Activated T-helper 9 cell treated with anti-CD3 and anti-CD28 coated beads, Interleukin-2, amount 50 U/mL, for 16 hours (primary cell): ENCODE results near the gene CLIC5.
"Not testable (repeated sequence)": the region's sequence is repeated elsewhere in the genome, so short reads cannot be mapped to it uniquely, and the experiment has no call there.

Source experiments
- DNase-seq: peaks from one replicate; pipeline ENCODE4 v3.0.0-alpha.2; 2020; ENCODE audit warnings: low read depth

Gene CLIC5

GRCh38 chr6:45927421-45928320 is 88.0 kb downstream of the CLIC5 start:
- no peak for DNase-seq

DNA sequence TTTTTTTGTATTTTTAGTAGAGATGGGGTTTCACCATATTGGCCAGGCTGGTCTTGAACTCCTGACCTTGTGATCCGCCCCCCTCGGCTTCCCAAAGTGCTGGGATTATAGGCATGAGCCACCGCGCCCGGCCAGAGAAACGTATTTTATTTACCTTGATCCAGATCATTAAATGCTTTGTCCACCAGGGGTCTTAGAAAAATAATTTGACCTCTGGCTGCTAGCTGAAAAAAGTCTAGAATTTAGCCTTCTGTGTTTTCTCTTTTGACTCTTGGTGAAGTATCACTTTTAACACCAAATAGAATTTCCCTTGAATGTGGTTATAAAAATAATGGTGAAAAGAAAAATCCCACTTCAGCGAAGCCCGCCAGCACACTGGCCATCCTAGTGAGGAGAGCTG is 89.2 kb downstream of the CLIC5 start:
- not testable (repeated sequence) for DNase-seq

DNA sequence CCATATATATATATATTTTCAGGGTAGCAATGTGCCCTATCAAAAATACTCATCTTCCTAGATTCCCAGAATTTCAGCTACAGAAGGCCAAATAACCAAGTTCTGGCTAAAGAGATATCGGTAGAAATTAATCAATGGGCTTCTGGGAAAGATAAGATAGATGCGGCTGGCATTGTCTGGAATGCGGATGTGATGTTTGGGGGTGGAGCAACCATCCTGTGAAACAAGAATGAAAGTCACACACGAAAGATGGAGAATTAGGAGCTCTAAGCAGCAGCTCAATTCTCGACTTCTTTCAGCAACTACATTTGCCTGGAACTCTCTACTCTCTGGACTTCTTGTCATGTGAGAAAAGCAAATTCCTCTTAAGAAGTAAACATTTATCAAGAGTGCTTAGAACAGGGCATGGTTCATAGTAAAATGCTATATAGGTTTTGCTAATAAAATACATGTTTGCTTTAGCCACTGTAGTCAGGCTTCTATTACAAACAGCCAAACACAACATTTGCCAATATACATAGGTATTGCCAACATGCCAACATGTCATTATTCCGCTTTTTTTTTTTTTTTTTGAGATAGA is 90.8 kb downstream of the CLIC5 start:
- no peak for DNase-seq

DNA sequence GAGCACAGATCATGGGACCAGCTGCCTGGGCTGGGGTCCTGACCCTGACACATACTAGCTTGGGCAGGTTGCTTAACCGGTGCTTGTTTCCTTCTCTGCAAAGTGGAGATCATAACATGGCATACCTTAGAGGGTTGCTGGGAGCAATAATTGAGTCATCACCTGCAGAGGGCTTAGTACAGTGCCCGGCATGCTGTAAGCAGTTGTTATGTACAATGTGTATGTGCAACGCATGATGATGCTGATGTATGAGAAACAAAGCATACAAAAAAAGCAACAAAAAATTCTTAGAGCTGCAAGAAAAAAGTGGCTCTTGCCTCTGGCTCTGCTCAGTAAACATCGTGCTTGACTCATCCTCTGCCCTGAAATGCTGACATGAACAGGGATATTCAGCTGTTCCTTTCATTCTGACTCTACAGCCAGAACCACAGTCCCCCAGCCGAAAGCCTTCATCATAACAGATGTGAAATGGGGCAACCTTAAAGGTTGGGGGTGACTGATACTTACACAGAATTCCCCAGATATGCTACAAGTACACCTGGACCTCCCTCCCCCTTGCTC is 91.7 kb downstream of the CLIC5 start:
- peak; percentile 12 for DNase-seq

GRCh38 chr6:45922728-45923351 is 92.8 kb downstream of the CLIC5 start:
- DNase-seq: peak; percentile 36

- DNase-seq: no peak
Measured at GRCh38 chr6:45921691-45922281, 93.9 kb downstream of the CLIC5 start.

GRCh38 chr6:45920819-45921511 is 94.7 kb downstream of the CLIC5 start:
- no peak for DNase-seq

- no peak for DNase-seq
Measured at GRCh38 chr6:45917439-45917838, 98.2 kb downstream of the CLIC5 start.

DNA sequence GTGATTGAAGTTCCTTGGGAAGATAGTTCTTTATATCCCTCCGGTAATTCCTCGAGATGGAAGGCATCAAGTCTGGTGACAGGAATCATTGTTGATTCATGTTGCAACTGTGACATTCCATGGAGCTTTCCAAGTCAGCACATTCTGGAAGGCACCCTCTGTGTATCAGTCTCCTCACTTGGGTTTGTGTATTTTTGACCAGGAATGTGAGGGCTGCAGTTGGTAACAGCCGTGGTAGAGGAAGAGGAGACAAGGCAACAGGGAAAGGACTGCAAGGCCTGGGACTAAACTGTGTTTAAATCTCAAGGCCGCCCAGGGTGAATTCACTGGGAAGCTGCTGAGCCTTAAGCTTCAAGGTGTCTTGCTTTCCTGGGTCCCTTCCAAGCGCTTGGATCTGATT is 99.0 kb downstream of the CLIC5 start:
- DNase-seq: no peak

GRCh38 chr6:45915780-45916468 is 99.7 kb downstream of the CLIC5 start:
- no peak for DNase-seq

DNA sequence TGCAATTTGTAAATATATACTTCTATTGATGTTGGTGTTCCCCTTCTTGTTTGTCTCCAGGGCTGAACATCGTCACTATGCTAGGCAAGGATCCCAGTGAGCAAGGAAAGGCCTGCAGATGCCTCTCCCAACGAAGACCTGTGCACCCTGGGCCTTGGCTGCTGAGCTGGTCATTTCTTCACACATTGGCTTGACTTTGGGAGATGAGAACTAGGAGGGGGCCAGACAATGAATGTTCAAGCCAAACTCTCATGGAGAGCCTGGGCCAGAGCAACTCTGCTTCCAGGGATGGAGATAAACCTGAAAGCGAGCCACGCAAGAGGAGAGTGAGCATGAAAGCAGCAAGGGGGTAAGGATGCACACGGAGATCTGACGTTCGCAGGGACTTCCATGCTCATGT is 104.0 kb downstream of the CLIC5 start:
- no peak for DNase-seq

DNA sequence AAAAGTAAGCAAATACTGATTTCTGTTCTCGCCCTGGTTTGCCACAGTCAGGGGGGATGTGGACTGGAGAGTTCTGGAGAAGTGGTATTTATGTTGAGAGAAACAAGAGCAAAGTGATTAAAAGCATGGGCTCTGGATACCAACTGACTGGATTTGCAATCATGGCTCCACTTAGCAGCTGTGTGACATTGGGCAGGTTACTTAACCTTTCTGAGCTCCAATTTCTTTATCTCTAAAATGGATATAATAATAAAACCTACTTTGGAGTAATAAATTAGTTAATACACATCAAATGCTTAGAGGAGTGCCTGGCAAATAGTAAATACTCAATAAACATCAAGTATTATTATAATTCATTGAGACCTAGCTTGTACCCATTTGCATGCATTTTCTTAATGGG is 111.7 kb downstream of the CLIC5 start:
- no peak for DNase-seq

DNA sequence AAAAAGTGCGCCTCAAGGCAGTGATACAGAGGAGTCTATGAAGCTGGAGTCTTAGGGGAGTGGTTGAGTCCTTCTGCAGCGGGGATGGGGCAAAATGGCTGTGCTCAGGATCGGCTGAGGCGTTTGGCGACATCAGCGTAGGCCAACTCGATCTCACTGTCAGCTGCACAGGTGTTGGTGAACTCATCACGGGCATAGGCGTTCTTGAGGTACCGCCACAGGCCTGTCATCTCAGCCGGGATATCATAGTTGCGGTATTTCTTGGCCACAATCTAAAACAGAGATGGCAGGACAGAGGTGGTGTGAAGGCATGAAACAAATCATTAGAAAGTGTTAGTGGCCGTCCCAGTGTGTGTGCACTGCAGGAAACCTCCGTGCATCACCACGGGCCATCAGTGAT is 112.7 kb downstream of the CLIC5 start:
- DNase-seq: no peak

- DNase-seq: no peak
Measured at GRCh38 chr6:45901767-45902650, 113.7 kb downstream of the CLIC5 start.

- DNase-seq: no peak
Measured at GRCh38 chr6:45900808-45901752, 114.6 kb downstream of the CLIC5 start.

- DNase-seq: no peak
Measured at GRCh38 chr6:45899683-45899946, 116.0 kb downstream of the CLIC5 start.

DNA sequence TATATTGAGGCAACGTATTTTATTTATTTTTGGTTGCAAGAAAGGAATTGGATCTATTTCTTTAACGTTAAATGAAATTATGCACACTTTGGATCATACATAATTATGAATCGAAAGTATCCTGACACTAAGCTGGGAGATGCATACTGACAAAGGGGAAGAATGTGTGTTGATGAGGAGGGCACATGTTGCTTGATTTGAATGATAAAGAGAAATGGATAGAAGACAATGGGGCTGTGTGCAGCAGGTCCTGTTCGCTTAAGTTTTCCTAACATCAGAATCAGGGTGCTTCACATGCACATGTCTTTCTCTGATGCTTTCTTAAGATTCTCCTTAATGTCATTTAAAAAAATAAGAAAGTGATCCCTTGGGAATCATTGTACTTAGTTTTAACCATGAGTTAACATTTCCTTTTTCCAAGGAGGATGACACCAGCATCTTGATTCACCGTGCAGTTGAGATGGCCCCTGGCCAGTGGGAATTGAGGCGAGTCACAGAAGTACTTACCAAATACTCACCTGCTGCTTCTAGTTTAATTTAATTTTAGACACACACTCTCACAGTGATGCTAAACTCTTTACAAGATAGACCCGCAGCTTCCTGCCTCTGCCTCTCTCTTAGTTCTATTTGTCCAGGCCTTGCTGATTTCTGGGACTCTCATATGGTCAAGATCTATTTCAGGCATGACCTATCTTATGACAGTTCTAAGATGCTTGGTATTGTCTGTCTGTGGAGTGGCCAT is 116.5 kb downstream of the CLIC5 start:
- DNase-seq: no peak

DNA sequence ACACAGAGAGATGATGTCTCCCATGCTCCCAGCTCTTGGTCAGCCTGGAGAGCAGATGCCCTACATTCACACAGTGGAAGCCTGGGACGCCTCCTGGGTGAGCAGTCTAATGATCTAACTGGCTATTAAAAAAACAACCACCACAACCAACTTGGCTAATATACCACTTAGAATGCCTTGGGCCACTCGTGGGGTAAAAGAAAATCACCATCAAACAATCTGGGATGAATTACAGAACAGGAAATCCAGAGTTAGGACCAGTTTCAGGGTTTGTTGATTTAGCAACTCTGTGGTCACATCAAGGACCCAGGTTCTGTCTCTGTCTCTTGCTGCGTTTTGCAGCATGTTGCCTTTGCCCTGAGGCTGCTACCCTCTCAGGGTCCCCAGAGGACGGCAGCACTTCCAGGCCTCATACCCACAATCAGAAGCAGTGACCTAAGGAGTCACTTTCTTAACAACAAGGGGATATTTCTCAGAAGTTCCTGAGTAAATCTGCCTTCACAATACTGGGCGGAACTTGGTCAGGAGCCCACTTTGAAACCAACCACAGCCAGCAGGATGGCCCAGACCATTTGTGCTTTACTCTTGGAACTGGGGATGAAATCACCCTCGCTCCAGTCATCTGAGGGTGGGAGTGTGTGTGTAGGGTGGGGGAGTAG is 118.7 kb downstream of the CLIC5 start:
- DNase-seq: no peak
